ENCODE results near the gene ACTN4. TPM values are rescaled to one million over a fixed set of nuclear protein-coding genes. Genes with fewer than 3 reads are reported as not detected.

The ACTN4 gene
- total and polyA plus RNA-seq, 2 donors (not counting 1 experiment from before 2014, with no cell fraction given) = 127 to 683 TPM

- H3K9ac ChIP-seq (ENCODE audit: insufficient read depth, low read length) = no peak overlapping the region
- H3K79me2 ChIP-seq (ENCODE audit: control insufficient read depth, insufficient read depth, low read length) = no peaks in the 10 kb centered on the region
- no peak overlapping the region for H3K4me3 ChIP-seq (replicated peaks in 1 of 4; ENCODE audit: control extremely low read depth in 1 of 4, insufficient read depth in 1 of 4, low read depth in 3 of 4, low read length in 4 of 4)
- no peaks in the 10 kb centered on the region for H3K4me1 ChIP-seq (ENCODE audit: control insufficient read depth, extremely low read depth, insufficient read depth, low read length)
- H3K27me3 ChIP-seq (ENCODE audit: control insufficient read depth, insufficient read depth, low read length) = no peaks in the 10 kb centered on the region
- H4K20me1 ChIP-seq (ENCODE audit: control insufficient read depth, extremely low read depth, insufficient read depth, low read length) = no peaks in the 10 kb centered on the region
- H3K27ac ChIP-seq (ENCODE audit: insufficient read depth, low read length) = no peak overlapping the region
- no peak for TF ChIP-seq CTCF (conservative IDR thresholded peaks at IDR 0.05 in 1 of 2, IDR thresholded peaks at IDR 0.05 in 1 of 2; ENCODE audit: low read depth in 1 of 2, low read length in 2 of 2)
- no peak for TF ChIP-seq EZH2 (IDR thresholded peaks at IDR 0.05; ENCODE audit: low read length, missing control alignments)
- no peak overlapping the region for H3K4me2 ChIP-seq (ENCODE audit: extremely low read depth, insufficient read depth, low read length)
- no peak for DNase-seq (ENCODE audit: low read depth in 2 of 2)
- H2AFZ ChIP-seq (ENCODE audit: low read length) = no peak overlapping the region
- no peaks in the 10 kb centered on the region for H3K36me3 ChIP-seq (ENCODE audit: control insufficient read depth, insufficient read depth, low read length)
- no peaks in the 10 kb centered on the region for H3K9me3 ChIP-seq (ENCODE audit: control insufficient read depth, insufficient read depth, low read depth, low read length)
Observed at GRCh38 chr19:38740257-38740592, 92.8 kb downstream of the ACTN4 start.

- no peak for DNase-seq (ENCODE audit: low read depth in 2 of 2)
- Histone ChIP-seq H3K9me3 (ENCODE audit: control insufficient read depth, insufficient read depth, low read depth, low read length) (no peaks in the 10 kb centered on the region), H3K4me1 (ENCODE audit: control insufficient read depth, extremely low read depth, insufficient read depth, low read length) (no peaks in the 10 kb centered on the region), H4K20me1 (ENCODE audit: control insufficient read depth, extremely low read depth, insufficient read depth, low read length) (no peaks in the 10 kb centered on the region), H3K9ac (ENCODE audit: insufficient read depth, low read length) (no peak overlapping the region), H3K4me2 (ENCODE audit: extremely low read depth, insufficient read depth, low read length) (no peak overlapping the region), H2AFZ (ENCODE audit: low read length) (no peak overlapping the region), H3K27ac (ENCODE audit: insufficient read depth, low read length) (no peak overlapping the region), H3K36me3 (ENCODE audit: control insufficient read depth, insufficient read depth, low read length) (no peaks in the 10 kb centered on the region), H3K27me3 (ENCODE audit: control insufficient read depth, insufficient read depth, low read length) (no peaks in the 10 kb centered on the region), H3K4me3 (replicated peaks in 1 of 4; ENCODE audit: control extremely low read depth in 1 of 4, insufficient read depth in 1 of 4, low read depth in 3 of 4, low read length in 4 of 4) (no peak overlapping the region), H3K79me2 (ENCODE audit: control insufficient read depth, insufficient read depth, low read length) (no peaks in the 10 kb centered on the region)
- no peak for TF ChIP-seq EZH2 (IDR thresholded peaks at IDR 0.05; ENCODE audit: low read length, missing control alignments)
- TF ChIP-seq CTCF (conservative IDR thresholded peaks at IDR 0.05 in 1 of 2, IDR thresholded peaks at IDR 0.05 in 1 of 2; ENCODE audit: low read depth in 1 of 2, low read length in 2 of 2) = no peak
Observed at GRCh38 chr19:38740932-38741331, 93.5 kb downstream of the ACTN4 start.

GRCh38 chr19:38741670-38742069 lies 94.2 kb downstream of the ACTN4 start:
- no peaks in the 10 kb centered on the region for H3K79me2 ChIP-seq (ENCODE audit: control insufficient read depth, insufficient read depth, low read length)

More at GRCh38 chr19:38741670-38742069, 94.2 kb downstream of the ACTN4 start:
- H3K27ac ChIP-seq (ENCODE audit: insufficient read depth, low read length) = no peak overlapping the region
- no peak for DNase-seq (ENCODE audit: low read depth in 2 of 2)
- H4K20me1 ChIP-seq (ENCODE audit: control insufficient read depth, extremely low read depth, insufficient read depth, low read length) = no peaks in the 10 kb centered on the region
- no peak overlapping the region for H3K9ac ChIP-seq (ENCODE audit: insufficient read depth, low read length)
- H3K4me1 ChIP-seq (ENCODE audit: control insufficient read depth, extremely low read depth, insufficient read depth, low read length) = no peaks in the 10 kb centered on the region
- H3K36me3 ChIP-seq (ENCODE audit: control insufficient read depth, insufficient read depth, low read length) = no peaks in the 10 kb centered on the region
- no peaks in the 10 kb centered on the region for H3K9me3 ChIP-seq (ENCODE audit: control insufficient read depth, insufficient read depth, low read depth, low read length)
- no peak for TF ChIP-seq EZH2 (IDR thresholded peaks at IDR 0.05; ENCODE audit: low read length, missing control alignments)
- TF ChIP-seq CTCF (conservative IDR thresholded peaks at IDR 0.05 in 1 of 2, IDR thresholded peaks at IDR 0.05 in 1 of 2; ENCODE audit: low read depth in 1 of 2, low read length in 2 of 2) = no peak
- no peaks in the 10 kb centered on the region for H3K27me3 ChIP-seq (ENCODE audit: control insufficient read depth, insufficient read depth, low read length)
- H3K4me3 ChIP-seq (replicated peaks in 1 of 4; ENCODE audit: control extremely low read depth in 1 of 4, insufficient read depth in 1 of 4, low read depth in 3 of 4, low read length in 4 of 4) = no peak overlapping the region
- H2AFZ ChIP-seq (ENCODE audit: low read length) = no peak overlapping the region
- no peak overlapping the region for H3K4me2 ChIP-seq (ENCODE audit: extremely low read depth, insufficient read depth, low read length)

Measured in fibroblast of lung (primary cell).